ENCODE data around the gene TRMU. TPM values are rescaled to one million over a fixed set of nuclear protein-coding genes. Genes with fewer than 3 reads are reported as not detected.
A peak's percentile ranks its signal among the peaks of the same experiment; 100 is the strongest.

TRMU gene
- total RNA-seq, 1 donor from 2014 or later = 39.0 TPM

DNA sequence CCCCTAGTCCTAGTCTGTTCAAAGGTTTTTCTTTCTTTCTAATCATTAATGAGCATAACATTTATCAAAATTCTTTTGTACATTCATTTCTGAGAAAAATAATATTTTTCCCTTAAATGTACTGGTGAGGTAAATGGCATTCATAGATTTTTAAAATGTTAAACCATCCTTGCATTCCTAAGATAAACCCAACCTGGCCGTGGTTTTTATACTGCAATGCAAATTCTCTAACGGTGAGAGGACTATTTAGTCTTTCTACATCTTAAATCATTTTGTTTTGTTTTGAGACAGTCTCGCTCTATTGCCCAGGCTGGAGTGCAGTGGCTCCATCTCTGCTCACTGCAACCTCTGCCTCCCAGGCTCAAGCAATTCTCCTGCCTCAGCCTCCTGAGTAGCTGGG is 40.6 kb downstream of the TRMU start:
- no peak overlapping the region for H3K4me3 ChIP-seq (ENCODE audit: low read depth, low read length)
- TF ChIP-seq, protein P1, sequence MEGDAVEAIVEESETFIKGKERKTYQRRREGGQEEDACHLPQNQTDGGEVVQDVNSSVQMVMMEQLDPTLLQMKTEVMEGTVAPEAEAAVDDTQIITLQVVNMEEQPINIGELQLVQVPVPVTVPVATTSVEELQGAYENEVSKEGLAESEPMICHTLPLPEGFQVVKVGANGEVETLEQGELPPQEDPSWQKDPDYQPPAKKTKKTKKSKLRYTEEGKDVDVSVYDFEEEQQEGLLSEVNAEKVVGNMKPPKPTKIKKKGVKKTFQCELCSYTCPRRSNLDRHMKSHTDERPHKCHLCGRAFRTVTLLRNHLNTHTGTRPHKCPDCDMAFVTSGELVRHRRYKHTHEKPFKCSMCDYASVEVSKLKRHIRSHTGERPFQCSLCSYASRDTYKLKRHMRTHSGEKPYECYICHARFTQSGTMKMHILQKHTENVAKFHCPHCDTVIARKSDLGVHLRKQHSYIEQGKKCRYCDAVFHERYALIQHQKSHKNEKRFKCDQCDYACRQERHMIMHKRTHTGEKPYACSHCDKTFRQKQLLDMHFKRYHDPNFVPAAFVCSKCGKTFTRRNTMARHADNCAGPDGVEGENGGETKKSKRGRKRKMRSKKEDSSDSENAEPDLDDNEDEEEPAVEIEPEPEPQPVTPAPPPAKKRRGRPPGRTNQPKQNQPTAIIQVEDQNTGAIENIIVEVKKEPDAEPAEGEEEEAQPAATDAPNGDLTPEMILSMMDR (conservative IDR thresholded peaks at IDR 0.05; ENCODE audit: low read depth, low read length) = no peak
- no peak for DNase-seq (ENCODE audit: low read depth)

DNA sequence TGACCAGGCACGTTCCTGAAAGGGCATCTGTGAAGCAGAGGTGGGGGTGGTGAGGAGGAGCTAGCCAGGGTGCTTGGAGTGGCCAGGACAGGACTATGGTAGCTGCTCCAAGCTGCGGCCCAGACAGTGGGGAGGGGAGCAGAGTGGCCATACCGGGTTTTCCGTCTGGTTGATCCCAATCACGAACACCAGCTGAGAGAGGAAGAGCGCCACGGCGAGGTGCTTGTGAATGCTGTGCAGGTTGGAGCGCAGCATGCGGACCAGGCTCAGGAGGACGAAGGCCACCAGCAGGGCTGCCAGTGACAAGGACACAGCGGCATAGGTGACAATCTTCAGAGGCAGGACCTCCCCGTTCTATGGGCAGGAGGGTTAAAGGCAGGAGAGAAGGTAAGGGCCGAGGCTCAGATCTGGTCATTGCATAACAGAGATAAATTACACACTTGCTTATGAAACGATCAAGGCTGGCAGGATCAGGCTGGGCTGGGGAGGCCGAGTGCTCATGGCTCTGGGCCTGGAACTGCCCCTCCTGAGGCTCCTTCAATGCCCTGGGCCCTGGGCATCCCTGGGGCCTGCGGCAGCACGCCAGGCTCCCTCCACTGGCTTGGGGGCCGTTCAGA is 41.5 kb downstream of the TRMU start:
- H3K4me3 ChIP-seq (ENCODE audit: low read depth, low read length) = no peak overlapping the region
- no peak for DNase-seq (ENCODE audit: low read depth)
- TF ChIP-seq, protein P1 (conservative IDR thresholded peaks at IDR 0.05; ENCODE audit: low read depth, low read length) = no peak

DNA sequence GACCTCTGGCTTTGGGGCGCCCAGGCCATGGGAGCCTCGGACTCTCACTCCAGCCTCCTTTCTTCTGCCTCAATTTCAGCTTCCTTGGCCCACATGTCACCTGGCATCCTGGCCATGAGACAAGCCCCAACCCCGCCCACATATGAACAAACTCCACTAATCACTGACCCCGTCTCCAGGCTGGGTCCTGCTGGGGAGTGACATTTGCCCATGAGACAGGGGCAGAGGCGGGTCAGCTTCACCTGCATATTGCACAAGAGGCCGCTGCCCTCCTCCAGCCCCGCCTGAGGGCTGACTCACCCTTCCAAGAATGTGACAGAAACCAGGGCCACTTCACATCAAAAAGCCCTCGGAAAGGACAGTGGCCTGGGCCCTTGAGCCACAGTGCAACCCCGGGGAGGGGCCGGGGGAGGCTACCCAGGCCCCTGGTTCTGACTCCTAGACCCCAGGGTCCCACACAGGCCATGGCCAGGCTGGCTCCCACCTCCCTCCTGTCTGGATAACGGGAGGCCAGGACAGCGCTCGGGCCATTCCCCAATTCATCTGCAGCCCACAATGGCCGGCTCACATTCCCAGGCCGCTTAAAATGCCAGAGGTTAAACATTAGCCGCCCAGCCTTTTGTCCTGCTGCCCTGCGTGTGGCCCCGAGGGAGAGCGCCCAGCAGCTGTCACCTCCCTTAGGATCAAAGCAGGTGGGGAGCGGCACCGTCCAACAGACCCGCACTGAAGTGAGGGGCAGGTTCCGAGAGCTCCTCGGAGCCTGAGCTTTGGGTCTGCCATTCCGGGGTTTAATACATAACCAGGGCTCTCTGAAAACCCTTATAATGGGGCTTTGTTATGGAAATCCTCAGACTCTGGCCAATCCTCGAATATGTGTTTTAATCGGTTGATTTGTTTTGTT is 42.3 kb downstream of the TRMU start:
- no peak for DNase-seq (ENCODE audit: low read depth)
- TF ChIP-seq, protein P1 (conservative IDR thresholded peaks at IDR 0.05; ENCODE audit: low read depth, low read length) = no peak
- no peak overlapping the region for H3K4me3 ChIP-seq (ENCODE audit: low read depth, low read length)

DNA sequence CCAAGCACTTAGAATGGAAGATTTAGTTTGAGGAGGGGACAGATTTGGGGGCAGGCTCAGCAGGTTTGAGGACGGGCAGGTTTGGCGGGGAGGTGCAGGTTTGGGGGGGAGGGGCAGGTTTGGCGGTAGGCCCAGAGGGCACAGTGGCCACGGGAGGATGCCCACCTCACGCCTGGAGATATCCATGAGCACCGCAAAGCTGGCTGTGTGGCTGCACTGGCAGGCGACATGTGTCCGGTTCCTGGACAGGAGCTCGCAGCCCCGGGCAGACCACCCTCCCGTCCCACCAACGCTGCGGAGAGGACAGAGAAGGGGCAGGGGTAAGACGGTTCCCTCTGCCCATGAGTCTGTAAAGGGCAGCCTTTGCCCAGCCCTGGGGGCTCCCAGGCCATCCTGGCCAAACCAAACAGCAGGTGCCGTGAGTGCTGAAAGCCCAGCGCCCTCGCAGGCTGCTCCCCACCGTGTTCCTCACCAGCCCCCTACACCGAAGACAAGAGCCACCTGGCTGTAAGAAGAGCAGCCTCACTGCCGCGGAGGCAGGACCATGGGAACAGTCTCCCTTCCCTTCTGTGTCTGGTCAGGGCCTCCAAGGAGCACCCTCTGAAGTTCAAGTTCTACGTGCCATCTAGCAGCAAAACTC is 43.0 kb downstream of the TRMU start:
- H3K4me3 ChIP-seq (ENCODE audit: low read depth, low read length) = no peak overlapping the region
- TF ChIP-seq, protein P1 (conservative IDR thresholded peaks at IDR 0.05; ENCODE audit: low read depth, low read length) = no peak
- no peak for DNase-seq (ENCODE audit: low read depth)

DNA sequence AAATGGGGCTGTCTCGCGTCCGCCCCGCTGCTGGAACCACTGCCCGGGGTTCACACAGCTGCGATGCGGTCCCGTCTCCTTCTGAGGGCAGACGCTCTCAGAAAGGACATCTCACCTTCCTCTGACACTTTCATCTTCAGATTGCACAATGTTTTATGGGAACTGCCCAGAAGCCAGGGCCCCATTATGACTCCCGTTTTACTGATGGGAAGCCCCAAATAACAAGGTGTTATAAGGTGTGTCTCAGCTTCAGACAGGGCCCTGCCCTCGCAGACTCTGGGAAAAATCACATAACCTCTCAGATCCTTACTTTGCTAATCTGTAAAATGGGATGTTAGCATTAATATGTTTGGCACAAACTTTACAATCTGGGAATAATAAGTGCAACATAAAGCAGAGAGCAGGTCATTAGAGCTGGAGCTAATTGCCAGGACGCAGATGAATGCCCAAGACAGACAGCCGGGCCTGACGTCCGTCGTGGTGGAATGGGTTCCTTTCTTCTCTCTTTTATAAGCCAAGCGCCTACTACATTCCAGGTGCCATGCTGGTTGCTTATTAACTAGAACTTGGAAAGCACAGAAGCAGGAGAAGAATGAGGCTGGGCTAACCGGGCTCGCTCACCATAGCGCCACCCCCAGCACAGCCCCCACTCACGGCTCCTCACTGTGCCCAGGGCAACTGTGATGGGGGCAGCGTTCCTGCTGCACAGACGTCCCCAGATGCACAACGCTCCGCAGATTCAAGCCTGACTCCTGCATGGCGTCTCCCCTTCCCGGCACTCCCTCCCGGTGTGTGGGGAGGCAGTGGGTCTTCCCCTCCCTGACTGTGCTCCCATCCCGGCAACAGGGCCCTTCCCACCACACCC is 43.8 kb downstream of the TRMU start:
- TF ChIP-seq, protein P1 (conservative IDR thresholded peaks at IDR 0.05; ENCODE audit: low read depth, low read length) = no peak
- peak; percentile 75 for DNase-seq (ENCODE audit: low read depth)
- H3K4me3 ChIP-seq (ENCODE audit: low read depth, low read length) = peak overlapping the region; percentile 35

DNA sequence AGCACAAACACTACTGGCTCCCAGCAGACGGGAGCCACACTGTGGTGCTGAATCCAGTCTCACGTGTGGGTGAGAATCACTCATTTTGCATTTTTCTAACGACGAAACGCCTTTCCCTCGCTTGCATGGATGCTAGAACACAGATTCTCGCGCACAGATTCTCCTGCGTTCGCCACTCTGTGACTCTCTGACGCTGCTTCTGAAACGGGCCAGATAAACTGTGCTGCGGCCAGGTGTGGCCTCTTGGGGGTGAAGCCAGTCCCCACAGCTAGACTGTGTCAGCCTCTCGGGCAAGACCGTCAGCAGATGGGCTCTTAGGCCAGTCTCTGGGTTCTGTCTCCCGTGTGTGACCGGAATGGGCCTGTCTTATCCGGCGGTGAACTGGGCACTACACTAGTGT is 44.6 kb downstream of the TRMU start:
- H3K4me3 ChIP-seq (ENCODE audit: low read depth, low read length) = no peak overlapping the region
- TF ChIP-seq, protein P1 (conservative IDR thresholded peaks at IDR 0.05; ENCODE audit: low read depth, low read length) = no peak
- DNase-seq (ENCODE audit: low read depth) = no peak

Data from epithelial cell of proximal tubule (primary cell).